Mesenchymal stem cell (in vitro differentiated cells and primary cell): Measurements from ENCODE around the gene COG7.

Source experiments
- DNase-seq: peaks from one replicate; pipeline ENCODE4 v3.0.0-alpha.2; 2013
- H2AFZ ChIP-seq: one replicate; pipeline ENCODE4 v1.6.1; 2013; ENCODE audit warnings: low read depth, mild to moderate bottlenecking, control low read depth, inconsistent platforms, low read length, moderate library complexity
- H2AK5ac ChIP-seq: 2 replicates; pipeline ENCODE4 v1.6.1; 2013; ENCODE audit warnings: low read length, moderate library complexity, mild to moderate bottlenecking, inconsistent platforms; ENCODE audit not compliant: severe bottlenecking
- H2BK120ac ChIP-seq: one replicate; pipeline ENCODE4 v1.6.1; 2013; ENCODE audit warnings: low read depth, mild to moderate bottlenecking, inconsistent platforms, low read length, moderate library complexity
- H2BK12ac ChIP-seq, 2 experiments: one replicate each; pipeline ENCODE4 v1.6.1; 2013; ENCODE audit warnings: inconsistent platforms in 2 of 2, low read length in 2 of 2, mild to moderate bottlenecking in 2 of 2, moderate library complexity in 2 of 2, control low read depth in 1 of 2
- H2BK15ac ChIP-seq: one replicate; pipeline ENCODE4 v1.6.1; 2013; ENCODE audit warnings: mild to moderate bottlenecking, low read depth, inconsistent platforms; ENCODE audit not compliant: poor library complexity, severe bottlenecking
- H2BK5ac ChIP-seq: 2 replicates; pipeline ENCODE4 v1.6.1; 2013; ENCODE audit warnings: low read depth, mild to moderate bottlenecking, low read length, control low read depth, inconsistent platforms; ENCODE audit not compliant: poor library complexity, severe bottlenecking
- H3K14ac ChIP-seq, 2 experiments: one replicate each; pipeline ENCODE4 v1.6.1; 2013; ENCODE audit warnings: inconsistent platforms in 2 of 2, low read length in 2 of 2, control low read depth in 1 of 2, mild to moderate bottlenecking in 1 of 2, moderate library complexity in 1 of 2
- H3K18ac ChIP-seq, 2 experiments: one replicate each; pipeline ENCODE4 v1.6.1; 2013; ENCODE audit warnings: inconsistent platforms in 2 of 2, low read length in 2 of 2, control low read depth in 1 of 2, low read depth in 1 of 2, mild to moderate bottlenecking in 1 of 2
- H3K23ac ChIP-seq, 2 experiments: one replicate each; pipeline ENCODE4 v1.6.1; 2013; ENCODE audit warnings: inconsistent platforms in 2 of 2, low read length in 2 of 2, mild to moderate bottlenecking in 2 of 2, moderate library complexity in 2 of 2, control low read depth in 1 of 2
- H3K27ac ChIP-seq: 2 replicates; pipeline ENCODE4 v1.5.1; 2013; ENCODE audit warnings: mild to moderate bottlenecking, moderate library complexity, low read length, control low read depth, inconsistent platforms; ENCODE audit not compliant: poor library complexity, severe bottlenecking
- H3K27me3 ChIP-seq, 2 experiments: 2 replicates each; pipeline versions ENCODE4 v1.6.1 to v1.7.0; 2013; ENCODE audit warnings: low read length in 2 of 2, mild to moderate bottlenecking in 2 of 2, moderate library complexity in 2 of 2, control low read depth in 1 of 2, inconsistent platforms in 1 of 2; ENCODE audit not compliant: control insufficient read depth in 1 of 2, insufficient read depth in 1 of 2
- H3K36me3 ChIP-seq, 2 experiments: 2 replicates each; pipeline versions ENCODE4 v1.6.1 to v1.7.0; 2013; ENCODE audit warnings: low read length in 2 of 2, control low read depth in 1 of 2, inconsistent platforms in 1 of 2, low read depth in 1 of 2, mild to moderate bottlenecking in 1 of 2; ENCODE audit not compliant: insufficient read depth in 2 of 2, control insufficient read depth in 1 of 2
- H3K4ac ChIP-seq, 2 experiments: one replicate each; pipeline ENCODE4 v1.6.1; 2013; ENCODE audit warnings: inconsistent platforms in 2 of 2, low read length in 2 of 2, mild to moderate bottlenecking in 2 of 2, moderate library complexity in 2 of 2, control low read depth in 1 of 2, low read depth in 1 of 2
- H3K4me1 ChIP-seq: 2 replicates; pipeline ENCODE4 v1.6.1; 2013; ENCODE audit warnings: low read depth, low read length, control low read depth; ENCODE audit not compliant: control insufficient read depth, insufficient read depth
- H3K4me2 ChIP-seq: 2 replicates; pipeline ENCODE4 v1.6.1; 2013; ENCODE audit warnings: low read length, mild to moderate bottlenecking, inconsistent platforms; ENCODE audit not compliant: poor library complexity, severe bottlenecking
- H3K4me3 ChIP-seq, 2 experiments: 2 replicates each; pipeline versions ENCODE4 v1.5.1 to v1.7.0; 2013; ENCODE audit warnings: low read length in 2 of 2, mild to moderate bottlenecking in 2 of 2, control low read depth in 1 of 2, low read depth in 1 of 2; ENCODE audit not compliant: insufficient read depth in 1 of 2
- H3K79me1 ChIP-seq: replicated peaks from 2 replicates; pipeline ENCODE4 v1.6.1; 2013; ENCODE audit warnings: mild to moderate bottlenecking, control low read depth, low read length, inconsistent platforms; ENCODE audit not compliant: poor library complexity, severe bottlenecking
- H3K9ac ChIP-seq: 2 replicates; pipeline ENCODE4 v1.7.0; 2013; ENCODE audit warnings: mild to moderate bottlenecking, low read length, moderate library complexity
- H3K9me3 ChIP-seq: 2 replicates; pipeline ENCODE4 v1.7.0; 2013; ENCODE audit warnings: mild to moderate bottlenecking, low read length; ENCODE audit not compliant: control insufficient read depth
- H4K8ac ChIP-seq: one replicate; pipeline ENCODE4 v1.6.1; 2013; ENCODE audit warnings: inconsistent platforms, mild to moderate bottlenecking, low read length, moderate library complexity
- H4K91ac ChIP-seq: one replicate; pipeline ENCODE4 v1.6.1; 2013; ENCODE audit warnings: mild to moderate bottlenecking, low read length, inconsistent platforms
- WGBS: methylation state at CpG from one replicate; pipeline ENCODE4 v1.1.7; 2013; ENCODE audit warnings: mixed read lengths; 5-methylcytosine and 5-hydroxymethylcytosine counted together

COG7 gene

DNA sequence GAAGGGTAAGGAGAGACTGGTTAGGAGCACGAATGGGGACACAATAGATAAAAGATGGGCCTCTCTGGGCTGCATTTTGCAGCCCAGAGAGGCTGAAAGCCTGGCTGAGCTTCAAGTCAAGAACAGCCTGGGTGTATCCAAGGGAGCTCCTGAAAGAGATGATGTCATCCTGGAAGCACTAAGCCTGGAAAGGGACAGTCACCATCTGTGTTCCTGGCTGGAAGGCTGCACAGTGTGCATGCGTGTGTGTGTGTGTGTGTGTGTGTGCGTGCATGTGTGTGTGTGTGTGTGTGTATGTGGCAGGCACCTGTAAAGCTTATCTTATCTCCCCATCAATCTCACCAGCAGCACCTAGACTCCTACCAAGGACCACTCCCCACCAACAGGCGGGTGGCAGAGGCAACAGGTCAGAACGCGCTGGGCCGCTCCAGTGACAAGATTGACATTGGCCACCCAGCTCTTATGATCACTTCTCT lies 44.1 kb downstream of the COG7 start:
- no peak overlapping the region for H3K9ac ChIP-seq

DNA sequence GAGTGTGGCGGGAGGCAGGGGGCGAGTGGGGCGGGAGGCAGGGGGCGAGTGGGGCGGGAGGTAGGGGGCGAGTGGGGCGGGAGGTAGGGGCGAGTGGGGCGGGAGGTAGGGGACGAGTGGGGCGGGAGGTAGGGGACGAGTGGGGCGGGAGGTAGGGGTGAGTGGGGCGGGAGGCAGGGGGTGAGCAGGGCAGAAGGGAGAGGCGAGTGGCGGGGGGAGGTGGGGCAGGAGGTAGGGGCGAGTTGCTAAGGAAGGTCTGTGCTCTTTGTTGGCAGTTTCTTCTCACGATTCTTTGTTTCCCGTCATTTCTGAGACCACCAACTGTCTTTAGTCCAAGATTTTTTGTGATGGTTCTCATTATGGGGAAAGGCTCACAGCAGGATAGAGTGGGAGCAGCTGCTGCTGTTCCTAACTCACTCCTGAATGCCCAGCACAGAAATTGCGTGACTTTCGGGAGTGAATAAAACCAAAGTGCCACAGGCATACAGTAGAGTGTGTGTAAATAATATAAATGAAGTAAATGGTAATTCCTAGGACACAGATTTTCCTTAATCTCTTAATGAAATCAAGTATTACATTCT lies 44.7 kb downstream of the COG7 start:
- Histone ChIP-seq H3K27ac (no peak overlapping the region), H2AK5ac (no peak overlapping the region), H3K79me1 (peaks cover 3% of the 10 kb centered on the region), H2BK15ac (no peak overlapping the region), H3K4me1 (peaks cover 19% of the 10 kb centered on the region), H3K36me3 (peaks cover 42 to 81% of the 10 kb centered on the region in 2 experiments), H3K9ac (no peak overlapping the region), H3K4ac (no peak overlapping the region), H4K8ac (no peak overlapping the region), H3K4me2 (no peak overlapping the region), H4K91ac (no peak overlapping the region), H2BK120ac (no peak overlapping the region), H3K14ac (no peak overlapping the region), H3K23ac (no peak overlapping the region), H2AFZ (no peak overlapping the region), H3K9me3 (no peaks in the 10 kb centered on the region), H2BK5ac (no peak overlapping the region), H3K4me3 (no peak overlapping the region), H2BK12ac (no peak overlapping the region), H3K27me3 (no peaks in the 10 kb centered on the region), H3K18ac (no peak overlapping the region)
- WGBS, result 97% methylated on average over 4 of the region's 21 CpGs
- DNase-seq, result no peak

More for the DNA sequence above, 44.1 kb downstream of the COG7 start:
- Histone ChIP-seq H3K4ac (no peak overlapping the region), H4K8ac (no peak overlapping the region), H3K9me3 (no peaks in the 10 kb centered on the region), H2AFZ (no peak overlapping the region), H2BK120ac (no peak overlapping the region), H3K14ac (no peak overlapping the region), H2BK5ac (no peak overlapping the region), H2AK5ac (no peak overlapping the region), H2BK12ac (no peak overlapping the region), H2BK15ac (no peak overlapping the region), H3K27me3 (no peaks in the 10 kb centered on the region), H3K4me2 (no peak overlapping the region), H3K18ac (no peak overlapping the region), H3K4me3 (no peak overlapping the region), H3K27ac (no peak overlapping the region), H3K79me1 (peaks cover 1% of the 10 kb centered on the region), H3K23ac (no peak overlapping the region), H3K4me1 (peaks cover 18% of the 10 kb centered on the region), H3K36me3 (peaks cover 41 to 81% of the 10 kb centered on the region in 2 experiments), H4K91ac (no peak overlapping the region)
- 95% methylated on average over 5 of the region's 7 CpGs for WGBS
- peak; percentile 73 for DNase-seq

DNA sequence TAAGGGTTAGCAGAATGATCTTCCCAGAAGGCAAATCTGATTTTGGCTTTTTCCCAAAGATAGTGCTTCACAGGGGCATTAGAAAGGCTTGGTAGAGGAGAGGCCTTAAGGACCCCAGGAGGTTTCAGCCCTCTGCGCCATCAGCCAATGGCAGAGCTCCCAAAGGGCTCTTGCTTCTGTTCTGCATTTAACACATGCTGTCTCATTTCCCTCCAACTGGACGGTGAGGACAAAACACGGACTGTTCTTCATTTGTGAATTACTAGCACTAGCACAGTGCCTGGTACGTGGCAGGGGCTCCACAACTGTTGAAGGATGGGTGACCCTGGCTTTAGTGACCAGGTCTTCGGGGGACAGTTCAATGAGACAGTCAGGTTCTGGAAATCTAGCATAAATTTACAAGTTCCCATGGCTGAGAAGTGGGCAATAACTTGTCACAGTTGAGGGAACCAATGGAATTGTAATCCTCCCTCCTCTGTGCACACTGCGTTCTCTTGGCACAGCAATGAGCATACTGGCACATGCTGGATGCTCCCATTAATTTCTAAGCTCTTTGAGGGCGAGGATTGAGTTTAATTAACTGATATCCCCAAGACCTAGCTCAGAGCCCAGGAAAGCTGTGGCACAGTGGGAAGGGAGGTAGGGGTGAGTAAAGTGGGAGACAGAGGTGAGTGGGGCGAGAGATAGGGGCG lies 45.4 kb downstream of the COG7 start:
- 98% methylated on average over 7 of the region's 9 CpGs for WGBS
- Histone ChIP-seq H3K14ac (no peak overlapping the region), H2BK12ac (no peak overlapping the region), H3K4me1 (peaks cover 19% of the 10 kb centered on the region), H3K4me3 (no peak overlapping the region), H3K18ac (no peak overlapping the region), H3K27me3 (no peaks in the 10 kb centered on the region), H2BK5ac (no peak overlapping the region), H3K23ac (no peak overlapping the region), H3K4ac (no peak overlapping the region), H3K79me1 (peaks cover 3% of the 10 kb centered on the region), H4K8ac (no peak overlapping the region), H2AK5ac (no peak overlapping the region), H3K36me3 (peaks cover 40 to 82% of the 10 kb centered on the region in 2 experiments), H3K27ac (no peak overlapping the region), H3K4me2 (no peak overlapping the region), H3K9ac (no peak overlapping the region), H2BK15ac (no peak overlapping the region), H4K91ac (no peak overlapping the region), H3K9me3 (no peaks in the 10 kb centered on the region), H2AFZ (no peak overlapping the region), H2BK120ac (no peak overlapping the region)
- no peak for DNase-seq

DNA sequence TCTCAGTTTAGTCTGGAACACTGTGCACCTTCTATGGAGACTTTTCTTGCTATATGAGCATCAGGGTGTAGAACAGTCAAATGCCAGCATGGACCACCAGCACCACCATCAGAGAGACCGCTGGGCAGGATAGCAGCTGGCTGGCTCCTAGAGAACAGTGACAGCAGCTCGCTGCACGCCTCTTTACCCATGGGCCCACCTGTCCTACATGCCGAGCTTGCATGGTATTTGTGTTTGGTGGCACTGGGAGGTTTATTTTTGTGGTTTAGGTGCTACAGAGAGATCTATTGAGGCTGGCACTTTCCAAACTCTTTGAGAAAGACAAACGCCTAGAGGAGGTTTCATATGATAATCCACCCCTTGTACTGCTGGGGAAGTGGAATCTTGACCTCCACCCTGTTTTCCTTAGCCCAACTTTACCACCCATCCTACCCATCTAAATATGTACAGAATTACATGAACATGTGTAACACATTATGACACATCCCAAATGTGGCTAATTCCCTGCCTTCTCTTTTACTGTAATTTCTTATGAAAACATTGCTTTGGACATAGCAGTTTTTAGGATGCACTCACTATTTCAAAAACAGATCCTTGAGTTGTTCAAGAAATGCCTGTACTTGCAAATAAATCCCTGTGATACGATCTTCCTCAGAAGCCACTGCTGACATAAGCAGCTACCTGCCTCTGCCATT lies 46.3 kb downstream of the COG7 start:
- no peak overlapping the region for H2BK12ac ChIP-seq
- no peak overlapping the region for H3K18ac ChIP-seq
- no peak for DNase-seq
- H3K4me3 ChIP-seq, result no peak overlapping the region
- no peak overlapping the region for H3K4ac ChIP-seq
- no peak overlapping the region for H3K9ac ChIP-seq
- H3K23ac ChIP-seq, result no peak overlapping the region
- H2BK5ac ChIP-seq, result no peak overlapping the region
- no peak overlapping the region for H2BK15ac ChIP-seq
- no peak overlapping the region for H4K91ac ChIP-seq
- no peak overlapping the region for H3K4me2 ChIP-seq
- 98% methylated on average over 6 of the region's 6 CpGs for WGBS
- H2AK5ac ChIP-seq, result no peak overlapping the region
- H3K79me1 ChIP-seq, result peaks cover 3% of the 10 kb centered on the region
- no peak overlapping the region for H3K27ac ChIP-seq
- H3K14ac ChIP-seq, result no peak overlapping the region
- peaks cover 36 to 84% of the 10 kb centered on the region in 2 experiments for H3K36me3 ChIP-seq
- no peak overlapping the region for H2AFZ ChIP-seq
- H4K8ac ChIP-seq, result no peak overlapping the region
- no peaks in the 10 kb centered on the region for H3K27me3 ChIP-seq
- H3K4me1 ChIP-seq, result peaks cover 19% of the 10 kb centered on the region
- no peak overlapping the region for H2BK120ac ChIP-seq
- no peaks in the 10 kb centered on the region for H3K9me3 ChIP-seq
